Left forelimb (tissue), 1 donor: ENCODE data around the gene PTS.
A peak's percentile ranks its signal among the peaks of the same experiment; 100 is the strongest.
"Not testable (repeated sequence)": the region's sequence is repeated elsewhere in the genome, so short reads cannot be mapped to it uniquely, and the experiment has no call there.

ENCODE experiments used
- DNase-seq: peaks from one replicate; pipeline ENCODE4 v3.0.0-alpha.2; 2018; ENCODE audit warnings: low spot score

PTS gene

GRCh38 chr11:112226062-112226830, at the start of gene PTS:
Gene PTS (plus strand): TSS chr11:112226428. CDS start chr11:112226444, 16 bp downstream.
- peak; percentile 92 for DNase-seq

- DNase-seq = no peak
These were observed 48.6 kb upstream of the PTS start for GRCh38 chr11:112177589-112177988.

- no peak for DNase-seq
These were observed 47.8 kb upstream of the PTS start for GRCh38 chr11:112178428-112178827.

- no peak for DNase-seq
These were observed 47.3 kb upstream of the PTS start for GRCh38 chr11:112178936-112179335.

- no peak for DNase-seq
These were observed 46.6 kb upstream of the PTS start for GRCh38 chr11:112179601-112180000.

GRCh38 chr11:112182867-112183266, 43.4 kb upstream of the PTS start:
- DNase-seq = no peak

GRCh38 chr11:112185883-112186282, 40.3 kb upstream of the PTS start:
- DNase-seq = no peak

GRCh38 chr11:112186304-112186703, 39.9 kb upstream of the PTS start:
- DNase-seq = no peak

GRCh38 chr11:112195113-112195512, 31.1 kb upstream of the PTS start:
- not testable (repeated sequence) for DNase-seq

GRCh38 chr11:112195951-112196351, 30.3 kb upstream of the PTS start:
- DNase-seq = no peak

GRCh38 chr11:112196519-112197087, 29.6 kb upstream of the PTS start:
- DNase-seq = no peak

- not testable (repeated sequence) for DNase-seq
These were observed 27.1 kb upstream of the PTS start for GRCh38 chr11:112199101-112199500.

- DNase-seq = no peak
These were observed 26.0 kb upstream of the PTS start for GRCh38 chr11:112200252-112200651.

- DNase-seq = no peak
These were observed 20.2 kb upstream of the PTS start for GRCh38 chr11:112206071-112206470.

- no peak for DNase-seq
These were observed 15.3 kb upstream of the PTS start for GRCh38 chr11:112210890-112211289.

- no peak for DNase-seq
These were observed 14.7 kb upstream of the PTS start for GRCh38 chr11:112211536-112211935.

- DNase-seq = no peak
These were observed 13.9 kb upstream of the PTS start for GRCh38 chr11:112212290-112212689.

- no peak for DNase-seq
These were observed 13.5 kb upstream of the PTS start for GRCh38 chr11:112212710-112213109.

GRCh38 chr11:112213753-112214152, 12.5 kb upstream of the PTS start:
- no peak for DNase-seq

GRCh38 chr11:112215621-112216020, 10.6 kb upstream of the PTS start:
- DNase-seq = no peak

GRCh38 chr11:112216561-112217105, 9.6 kb upstream of the PTS start:
- no peak for DNase-seq

- no peak for DNase-seq
These were observed 6.6 kb upstream of the PTS start for GRCh38 chr11:112219476-112220232.
